HG03045 (cell line): ENCODE measurements around the gene BRME1.

Experiments
- ATAC-seq: cut with Tn5 transposase; IDR thresholded peaks from one replicate; pipeline ENCODE4 v1.9.1; 2021; ENCODE audit warnings: mild to moderate bottlenecking, moderate library complexity; ENCODE audit not compliant: unreplicated experiment

The BRME1 gene

DNA sequence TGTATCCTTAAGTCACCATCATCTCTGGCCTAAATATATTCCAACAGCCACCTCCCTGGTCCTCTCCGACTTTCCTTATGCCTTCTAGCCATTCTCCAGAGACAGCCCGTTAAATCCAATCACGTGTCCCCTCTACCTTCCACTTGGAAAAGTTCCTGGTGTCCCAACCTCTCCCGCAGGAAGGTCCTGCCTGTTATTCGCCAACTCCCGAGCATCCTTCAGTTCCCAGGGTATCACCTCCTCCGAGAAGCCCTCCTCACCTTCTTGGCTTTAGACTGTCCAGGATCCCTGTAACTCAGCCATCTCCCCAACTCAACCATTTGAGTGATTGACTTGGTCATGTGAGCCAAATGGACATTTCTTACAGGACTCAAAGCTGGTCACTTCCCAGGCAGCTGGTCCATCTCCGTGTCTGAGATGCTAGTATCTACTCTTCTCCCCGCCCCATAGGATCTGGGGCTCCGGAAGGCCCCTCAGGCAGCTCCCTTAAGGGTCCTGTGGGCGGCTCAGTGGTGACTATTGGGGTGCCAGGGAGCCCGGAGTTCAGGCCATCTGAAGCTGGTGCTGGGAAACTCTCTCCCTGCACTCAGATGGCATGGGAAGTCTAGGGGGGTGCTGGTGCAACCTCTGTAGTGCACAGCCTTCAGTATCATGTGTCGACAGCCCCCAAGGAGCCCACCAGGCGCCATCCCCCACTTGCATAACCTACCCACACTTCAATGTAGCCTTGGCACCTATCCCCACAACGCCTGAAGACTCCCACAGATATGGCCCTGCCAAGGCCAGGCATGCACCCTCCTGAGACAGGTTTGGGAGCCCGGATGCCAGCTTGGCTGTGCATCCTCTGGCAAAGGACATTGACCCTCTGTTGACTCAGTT lies 56.9 kb downstream of the BRME1 start:
- ATAC-seq = no peak

DNA sequence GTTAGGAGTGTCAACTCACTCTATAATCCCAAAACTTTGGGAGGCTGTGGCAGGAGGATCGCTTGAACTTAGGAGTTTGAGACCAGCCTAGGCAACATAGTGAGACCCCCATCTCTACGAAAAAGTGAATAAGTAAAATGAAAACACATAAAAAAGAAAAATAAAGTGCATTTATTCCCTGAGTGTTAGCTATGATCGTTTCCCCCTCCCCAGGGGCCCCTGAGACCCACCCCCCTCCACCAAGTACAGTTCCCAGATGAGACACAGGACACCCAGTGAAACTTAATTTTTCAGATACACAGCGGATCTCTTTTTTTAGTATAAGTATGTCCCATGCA lies 57.6 kb downstream of the BRME1 start:
- no peak for ATAC-seq

DNA sequence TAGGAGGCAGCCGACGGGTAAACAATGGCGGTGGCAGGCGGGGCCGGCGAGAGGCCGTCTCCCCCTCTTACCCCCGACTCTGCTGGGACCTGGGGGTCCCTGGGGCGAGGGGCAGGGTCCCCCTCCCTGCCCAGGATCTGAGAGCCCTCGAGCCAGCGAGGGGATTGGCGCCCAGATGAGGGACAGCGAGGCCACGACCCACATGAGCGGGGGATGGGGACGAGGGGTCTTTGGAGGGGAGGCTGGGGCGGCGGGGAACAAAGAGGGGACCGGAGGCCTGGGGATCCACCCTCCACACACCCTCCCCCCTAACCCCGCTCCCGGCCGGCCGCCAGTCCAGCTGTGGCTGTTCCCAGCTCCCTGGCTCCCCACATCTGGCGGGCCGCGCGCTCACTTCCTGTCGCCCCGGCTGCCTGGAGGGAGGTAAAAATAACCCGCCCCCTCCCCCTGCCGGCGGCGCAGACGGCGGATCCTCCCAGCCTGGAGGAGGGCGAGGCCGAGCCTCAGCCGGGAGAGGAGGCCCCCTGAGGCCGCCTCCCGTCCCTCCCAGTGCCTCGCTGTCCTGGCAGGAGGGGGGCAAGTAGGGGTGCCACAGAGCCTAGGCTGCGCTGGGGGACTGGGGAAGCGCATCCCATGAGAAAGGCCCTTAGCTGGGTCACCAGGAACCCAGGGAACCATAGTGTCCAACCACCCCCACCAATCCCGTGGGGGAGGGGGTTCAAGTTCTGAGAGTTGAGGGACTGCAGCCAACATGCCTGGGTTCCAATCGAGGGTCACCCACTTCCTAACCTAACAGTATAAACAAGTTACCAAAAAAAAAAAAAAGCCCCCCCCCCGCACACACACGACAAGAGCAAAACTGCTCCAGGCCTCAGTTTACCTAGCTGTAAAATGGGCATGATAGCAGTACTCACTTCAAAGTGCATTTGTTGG lies 58.2 kb downstream of the BRME1 start:
- ATAC-seq = peak; percentile 31

DNA sequence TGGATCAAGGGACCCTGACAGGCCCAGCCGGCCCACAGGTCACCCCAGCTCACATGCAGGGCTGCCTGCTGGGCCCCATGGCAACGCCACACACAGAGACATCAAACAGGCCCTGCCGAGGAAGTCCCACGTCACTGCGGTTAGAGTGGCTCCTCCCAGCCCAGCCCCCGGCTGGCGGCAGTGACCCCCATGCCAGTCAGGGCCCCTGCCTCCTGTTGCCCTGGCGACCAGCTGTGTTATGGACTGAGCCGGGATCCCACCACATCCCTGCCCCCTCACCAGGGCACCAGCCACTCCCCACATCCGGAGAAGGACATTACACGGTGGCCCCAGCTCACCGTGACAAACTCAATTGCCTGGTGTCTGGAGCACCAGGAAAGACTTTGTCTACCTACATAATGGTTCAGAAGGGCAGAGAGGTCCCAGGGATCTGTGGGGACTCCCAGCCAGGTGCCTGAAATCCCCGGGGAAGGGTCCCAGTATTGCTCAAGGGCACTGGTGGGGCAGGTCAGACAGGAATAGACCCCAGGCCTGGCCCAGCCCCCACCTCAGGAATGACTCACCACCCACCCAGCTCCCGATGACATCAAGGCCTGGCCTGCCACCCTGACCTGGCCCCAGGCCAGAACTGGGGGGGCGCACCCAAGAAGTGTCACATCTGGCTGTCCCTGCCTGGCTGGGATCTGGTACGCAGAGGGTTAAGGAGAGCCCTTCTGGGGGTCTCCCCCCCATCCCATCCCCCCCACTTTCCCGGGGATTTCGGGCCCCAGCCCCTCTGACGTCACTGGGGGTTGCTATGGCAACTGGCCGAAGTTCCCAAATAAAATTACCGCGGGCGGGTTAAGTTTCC lies 59.1 kb downstream of the BRME1 start:
- ATAC-seq = peak; percentile 46

DNA sequence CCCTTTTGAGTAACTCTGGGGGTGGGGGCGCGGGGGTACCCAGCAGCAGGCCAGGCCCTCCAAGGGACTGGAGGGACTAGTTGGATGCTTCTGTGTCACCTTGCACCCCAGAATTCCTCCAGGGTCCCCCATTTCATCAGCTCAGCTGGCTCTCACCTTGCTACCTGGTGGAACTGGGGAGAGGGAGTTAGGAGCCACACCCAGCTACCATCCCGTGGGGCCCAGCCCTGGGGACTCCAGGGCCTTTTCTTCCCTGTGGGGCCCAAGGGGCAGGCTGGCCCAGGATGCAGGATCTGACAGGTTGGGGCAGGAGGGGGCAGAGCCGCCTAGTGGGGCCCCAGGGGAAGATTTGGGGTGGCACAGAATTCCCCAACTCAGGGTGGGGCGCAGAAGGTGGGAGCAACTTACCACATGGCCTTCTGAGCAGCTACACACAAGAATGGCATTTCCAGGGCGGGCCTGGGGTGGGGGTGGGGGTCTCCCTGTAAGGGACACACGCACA lies 61.7 kb downstream of the BRME1 start:
- ATAC-seq = no peak

- no peak for ATAC-seq
Measured at GRCh38 chr19:13843104-13843921, 62.6 kb downstream of the BRME1 start.

- peak; percentile 29 for ATAC-seq
Measured at GRCh38 chr19:13842291-13843103, 63.4 kb downstream of the BRME1 start.

- no peak for ATAC-seq
Measured at GRCh38 chr19:13841962-13842290, 64.0 kb downstream of the BRME1 start.

DNA sequence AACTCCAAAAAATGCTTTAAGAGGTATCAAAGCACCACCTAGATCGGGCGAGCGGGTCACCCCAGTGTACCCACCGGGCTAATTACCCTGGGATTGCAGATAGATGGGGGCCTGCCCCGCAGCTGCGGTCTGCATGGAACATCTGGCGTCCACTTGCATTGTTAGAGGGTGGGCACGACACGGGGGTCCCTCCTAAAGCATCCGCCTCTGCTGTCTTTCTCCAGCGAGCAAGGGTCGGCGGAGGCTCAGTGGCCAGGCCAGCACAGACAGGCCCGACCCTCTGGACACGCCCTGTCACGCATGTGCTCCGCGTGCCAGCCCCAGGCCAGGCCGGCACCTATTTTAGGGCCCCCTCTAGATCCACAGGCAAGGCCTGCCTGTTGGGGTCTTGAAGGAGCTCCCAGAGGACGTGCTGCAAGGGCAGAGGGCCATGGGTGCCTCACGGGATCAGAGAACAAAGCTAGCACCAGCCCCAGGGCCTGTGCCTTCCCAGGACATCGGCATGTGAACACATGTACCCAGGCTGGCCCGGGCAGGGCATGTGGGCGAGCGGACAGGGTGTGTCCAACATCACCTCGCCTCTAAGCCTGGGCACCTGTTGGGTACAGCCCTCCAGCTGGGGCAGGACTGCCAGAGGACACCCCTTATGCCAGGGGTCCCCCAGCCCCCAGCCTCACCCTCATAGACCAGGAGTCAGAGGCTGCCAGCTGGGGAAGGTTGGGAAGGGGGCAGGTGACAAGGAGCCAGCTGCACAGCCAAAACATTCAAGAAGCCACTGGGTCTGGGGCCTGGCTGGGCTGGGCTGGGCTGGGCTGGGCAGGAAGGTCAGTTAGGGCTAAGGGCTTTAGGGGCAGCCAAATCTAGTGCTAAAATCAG lies 64.6 kb downstream of the BRME1 start:
- no peak for ATAC-seq

DNA sequence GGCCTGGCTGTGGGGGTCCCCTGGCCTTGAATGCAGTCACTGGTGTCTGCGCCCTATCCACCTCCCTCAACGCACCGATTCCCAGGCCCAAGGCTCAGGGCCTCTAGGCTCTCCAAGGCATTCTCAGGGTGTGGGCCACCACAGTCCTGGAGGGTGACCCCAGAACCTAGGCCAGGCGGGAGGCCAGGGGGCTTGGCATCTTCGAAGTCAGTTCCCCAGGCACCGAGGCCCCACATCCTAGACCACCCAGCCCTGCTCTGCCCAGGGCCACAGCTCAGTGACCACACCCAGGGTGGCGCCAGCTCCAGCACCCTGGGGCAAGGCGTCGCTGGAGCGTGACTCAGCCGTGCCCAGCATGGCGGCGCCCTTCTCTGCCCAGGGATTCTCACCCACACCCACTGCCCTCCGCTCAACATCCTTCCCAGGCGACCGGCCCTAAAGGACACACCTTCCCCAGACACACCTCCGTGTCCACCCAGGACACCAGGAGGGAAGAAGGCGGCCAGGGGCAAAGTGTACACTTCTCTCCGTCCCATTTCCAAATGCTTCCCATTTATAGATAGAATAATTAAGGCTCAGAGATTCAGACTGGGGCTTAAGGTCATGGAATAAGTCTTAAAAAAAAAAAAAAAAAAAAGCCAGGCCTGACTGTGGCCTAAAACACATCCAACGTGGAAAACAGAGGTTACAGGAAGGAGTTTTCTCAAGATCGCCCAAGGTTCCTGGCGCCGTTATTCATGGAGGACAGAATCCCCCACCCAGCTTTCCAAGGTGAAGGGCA lies 65.4 kb downstream of the BRME1 start:
- ATAC-seq = no peak

DNA sequence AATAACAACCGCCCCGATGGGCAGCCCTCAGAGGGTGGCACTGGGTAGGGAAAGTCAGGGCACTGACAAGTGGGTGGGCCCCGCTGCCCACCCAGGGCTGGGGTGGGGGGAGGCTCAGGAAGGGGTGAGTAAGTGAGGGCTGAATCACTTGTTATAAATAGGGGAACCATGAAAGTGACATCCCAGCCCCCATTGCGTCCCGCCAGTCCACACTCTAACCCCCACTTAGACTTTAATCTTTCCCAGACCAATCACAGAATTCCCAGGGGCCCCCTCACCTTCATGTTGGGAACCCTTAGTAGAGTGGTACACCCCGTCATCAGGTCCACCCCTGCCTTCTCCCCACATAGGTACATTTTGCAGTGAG lies 66.0 kb downstream of the BRME1 start:
- no peak for ATAC-seq

DNA sequence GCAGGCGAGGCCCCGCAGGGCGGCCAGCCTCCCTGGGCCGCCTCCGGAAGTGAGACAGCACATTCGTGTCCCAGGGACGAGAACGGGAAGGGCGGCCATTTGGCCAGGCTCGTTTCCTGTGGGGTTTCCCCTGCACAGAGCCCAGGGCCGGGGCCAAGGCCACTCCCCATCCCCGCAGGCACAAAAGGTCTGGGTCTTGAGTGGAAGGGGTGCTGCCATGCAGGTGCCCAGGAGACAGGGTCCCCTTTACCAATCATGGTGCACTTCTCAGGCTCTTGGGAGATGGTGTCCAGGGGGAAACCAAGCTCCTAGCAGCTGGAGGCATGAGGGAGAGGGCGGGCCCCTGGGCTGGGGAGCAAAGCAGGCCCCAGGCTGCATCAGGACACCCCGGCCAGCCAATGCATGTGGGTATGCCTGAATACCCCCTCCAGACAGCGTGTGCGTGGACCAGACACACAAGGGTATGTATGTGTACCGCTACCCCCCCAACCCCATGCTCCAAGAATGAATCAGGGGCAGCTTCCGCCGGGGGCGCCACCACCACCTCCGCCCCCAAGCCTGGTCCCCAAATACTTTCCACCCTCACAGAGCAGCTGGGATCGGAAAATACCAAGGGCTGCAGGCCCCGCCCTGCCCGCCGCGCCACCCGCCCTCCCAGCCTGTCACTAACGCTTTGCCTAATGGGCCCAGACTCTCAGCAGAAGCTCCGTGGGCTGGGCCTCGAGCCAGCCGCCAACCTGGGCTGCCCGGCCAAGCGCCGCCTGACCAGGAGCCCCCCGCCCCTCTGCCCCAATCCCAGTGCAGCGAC lies 66.6 kb downstream of the BRME1 start:
- ATAC-seq = no peak

GRCh38 chr19:13838435-13839129 lies 67.3 kb downstream of the BRME1 start:
- no peak for ATAC-seq

DNA sequence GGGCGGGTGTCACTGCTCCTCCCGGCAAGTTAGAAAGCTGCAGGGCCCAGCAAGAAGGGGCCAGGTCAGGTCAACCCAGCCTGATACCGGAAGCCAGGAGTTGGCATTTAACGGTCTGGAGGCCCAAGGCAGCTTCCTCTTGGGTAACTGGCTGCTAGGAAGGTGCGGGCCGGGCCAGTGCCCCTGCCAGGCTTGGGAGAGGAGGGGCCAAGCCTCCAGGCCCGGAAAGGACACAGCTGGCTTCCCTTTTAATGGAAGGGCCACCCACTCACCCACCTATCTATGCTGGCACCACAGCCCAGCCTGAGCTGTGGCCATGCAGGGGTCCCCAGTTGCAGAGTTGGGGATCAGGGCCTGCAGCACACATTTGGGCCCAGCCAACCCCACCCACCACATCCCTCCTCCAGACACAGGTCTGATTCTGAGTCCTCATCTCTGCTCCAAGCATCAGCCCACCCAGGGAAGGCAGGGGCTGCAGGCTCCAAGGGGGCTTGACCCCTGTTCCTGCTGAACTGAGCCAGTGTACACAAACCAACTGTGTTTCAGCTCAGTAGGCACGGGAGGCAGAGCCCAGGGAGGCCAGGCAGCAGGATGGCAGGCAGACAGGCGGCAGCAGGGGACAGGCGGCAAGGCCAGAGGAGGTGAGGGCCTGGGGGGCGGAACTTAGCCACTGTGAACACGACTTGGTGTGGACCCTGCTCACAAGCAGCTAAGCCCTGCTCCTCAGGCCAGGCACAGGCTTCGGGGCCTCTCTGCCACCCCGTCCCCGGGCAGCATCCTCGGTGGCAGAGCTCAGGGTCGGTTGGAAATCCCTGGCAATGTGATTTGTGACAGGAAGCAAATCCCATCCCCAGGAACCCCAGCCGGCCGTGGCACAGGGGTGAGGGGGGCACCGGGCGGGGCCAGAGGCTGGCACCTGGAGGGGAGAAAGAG lies 69.9 kb downstream of the BRME1 start:
- no peak for ATAC-seq
